Pancreas (tissue), 10 donors: ENCODE data around the gene ZNF521. TPM values are rescaled to one million over a fixed set of nuclear protein-coding genes. Genes with fewer than 3 reads are reported as not detected.

Experiments
- ATAC-seq, 4 donors: fragments of 200-7000 bp; cut with Tn5 transposase; one replicate each; pipeline versions ENCODE4 v1.8.0 to v1.9.1; 2020; ENCODE audit warnings: mild to moderate bottlenecking in 4 of 4, moderate library complexity in 4 of 4
- DNase-seq, 6 donors: peaks; one replicate each; pipeline ENCODE4 v3.0.0-alpha.2; 2020
- FAIRE-seq: peaks from 2 replicates; lab custom pipeline; 2012; peaks lifted over from hg19 to GRCh38; lab: Jason Lieb, UNC
- H3K27ac ChIP-seq, 4 donors: fragments of 200-600 bp; sonication (generic); 1 replicate in 3 of 4; 2 replicates in 1 of 4; pipeline versions ENCODE4 v1.5.0 to v1.8.0; 2020
- H3K27me3 ChIP-seq, 4 donors: fragments of 200-600 bp; one replicate each; pipeline ENCODE4 v1.8.0; 2021
- H3K36me3 ChIP-seq, 3 donors: fragments of 200-600 bp; sonication (generic) in 1 of 3; one replicate each; pipeline versions ENCODE4 v1.5.0 to v1.8.0; 2020 to 2021
- H3K4me1 ChIP-seq, 3 donors: fragments of 200-600 bp; one replicate each; pipeline ENCODE4 v1.8.0; 2021
- H3K4me3 ChIP-seq, 4 donors: fragments of 200-600 bp; sonication (generic) in 2 of 4; one replicate each; pipeline versions ENCODE4 v1.5.0 to v1.8.0; 2020 to 2021
- H3K9me3 ChIP-seq, 4 donors: fragments of 200-600 bp; one replicate each; pipeline ENCODE4 v1.8.0; 2021
- WGBS, 2 donors: extraction: QIAGEN DNeasy Blood & Tissue Kit; methylation state at CpG; one replicate each; pipeline ENCODE4 v1.1.7; 2013; 5-methylcytosine and 5-hydroxymethylcytosine counted together
- intact Hi-C, 3 donors: fragments of 100-400 bp; cut with DNase I; formaldehyde crosslinking; loops; one replicate each; pipeline versions ENCODE4 v1.11.1 to v1.14.2; 2022
- polyA plus RNA-seq, 2 donors: library from polyadenylated mRNA; stranded (reverse); fragments of 200-250 nt; gene quantifications; one replicate each; pipeline ENCODE4 v1.2.3, GENCODE V29; 2013
- total RNA-seq, 6 donors: library from RNA; stranded (reverse); fragmentation: NEBNext Ultra II Directional in 4 of 6; extraction: Animal tissue kit (Norgen Biotek cat#: 25700) in 4 of 6; gene quantifications; one replicate each; pipeline versions ENCODE4 v1.2.1 to v1.2.4, GENCODE V29; 2021 to 2023
- TF ChIP-seq, protein P1 (sequence below), 4 donors: fragments of 200-600 bp; sonication (generic) in 3 of 4; IDR thresholded peaks; one replicate each; pipeline versions ENCODE4 v1.5.0 to v1.8.0; 2021; ENCODE audit warnings: antibody characterized with exemption in 4 of 4
- donor health status: healthy with polysubstance abuse.
- donor health status: DM: no; HTN: no; CAD: no; lungs with moderate emphysema.
- donor health status: DM: no; HTN: no; CAD: no.
- donor health status: control.
- donor health status: control.
- donor health status: Bipolar disorder and iron deficiency.
- donor health status: DM: yes; HTN: yes; CAD: no.
- donor health status: DM: no; HTN: no; CAD: no.
- donor health status: DM: no; HTN: no; CAD: no.
- donor health status: DM: yes; HTN: yes; CAD: no.

The ZNF521 gene
- total and polyA plus RNA-seq, 8 donors = 0.42 to 6.0 (median 1.5) TPM

GRCh38 chr18:25133879-25134278 lies 218.1 kb downstream of the ZNF521 start:
- Histone ChIP-seq H3K36me3 (no peaks in the 10 kb centered on the region), H3K4me1 (no peaks in the 10 kb centered on the region), H3K27me3 (no peaks in the 10 kb centered on the region), H3K27ac (no peak overlapping the region), H3K4me3 (no peak overlapping the region), H3K9me3 (no peaks in the 10 kb centered on the region)
- no peak for DNase-seq
- 44 to 62% methylated on average over 2 of the region's 2 CpGs for WGBS, 2 donors
- no peak for FAIRE-seq
- no peak for ATAC-seq
- TF ChIP-seq, protein P1, sequence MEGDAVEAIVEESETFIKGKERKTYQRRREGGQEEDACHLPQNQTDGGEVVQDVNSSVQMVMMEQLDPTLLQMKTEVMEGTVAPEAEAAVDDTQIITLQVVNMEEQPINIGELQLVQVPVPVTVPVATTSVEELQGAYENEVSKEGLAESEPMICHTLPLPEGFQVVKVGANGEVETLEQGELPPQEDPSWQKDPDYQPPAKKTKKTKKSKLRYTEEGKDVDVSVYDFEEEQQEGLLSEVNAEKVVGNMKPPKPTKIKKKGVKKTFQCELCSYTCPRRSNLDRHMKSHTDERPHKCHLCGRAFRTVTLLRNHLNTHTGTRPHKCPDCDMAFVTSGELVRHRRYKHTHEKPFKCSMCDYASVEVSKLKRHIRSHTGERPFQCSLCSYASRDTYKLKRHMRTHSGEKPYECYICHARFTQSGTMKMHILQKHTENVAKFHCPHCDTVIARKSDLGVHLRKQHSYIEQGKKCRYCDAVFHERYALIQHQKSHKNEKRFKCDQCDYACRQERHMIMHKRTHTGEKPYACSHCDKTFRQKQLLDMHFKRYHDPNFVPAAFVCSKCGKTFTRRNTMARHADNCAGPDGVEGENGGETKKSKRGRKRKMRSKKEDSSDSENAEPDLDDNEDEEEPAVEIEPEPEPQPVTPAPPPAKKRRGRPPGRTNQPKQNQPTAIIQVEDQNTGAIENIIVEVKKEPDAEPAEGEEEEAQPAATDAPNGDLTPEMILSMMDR (IDR thresholded peaks at IDR 0.05) = no peak
- intact Hi-C loops = no loop called here

- no peak for ATAC-seq
- no peak overlapping the region for H3K27ac ChIP-seq
- intact Hi-C loops = no loop called here
- H3K4me1 ChIP-seq = no peaks in the 10 kb centered on the region
- H3K27me3 ChIP-seq = peaks cover 0 to 3% (median 0%) of the 10 kb centered on the region in 4 donors
- DNase-seq = no peak
- H3K4me3 ChIP-seq = no peak overlapping the region
- no peaks in the 10 kb centered on the region for H3K9me3 ChIP-seq
- no peaks in the 10 kb centered on the region for H3K36me3 ChIP-seq
- TF ChIP-seq, protein P1 (IDR thresholded peaks at IDR 0.05) = no peak
- WGBS, 2 donors = 71 to 82% methylated on average over 10 of the region's 10 CpGs
- FAIRE-seq = no peak
Observed at GRCh38 chr18:25132786-25133496, 219.0 kb downstream of the ZNF521 start.

- Histone ChIP-seq H3K36me3 (no peaks in the 10 kb centered on the region), H3K4me3 (no peak overlapping the region), H3K9me3 (no peaks in the 10 kb centered on the region), H3K4me1 (no peaks in the 10 kb centered on the region), H3K27me3 (peaks cover 0 to 3% (median 0%) of the 10 kb centered on the region in 4 donors), H3K27ac (no peak overlapping the region)
- DNase-seq = no peak
- no peak for FAIRE-seq
- ATAC-seq = no peak
- TF ChIP-seq, protein P1 (IDR thresholded peaks at IDR 0.05) = no peak
- WGBS, 2 donors = 83 to 91% methylated on average over 1 of the region's 1 CpG
- intact Hi-C loops = no loop called here
Observed at GRCh38 chr18:25126751-25127150, 225.2 kb downstream of the ZNF521 start.

GRCh38 chr18:25125680-25126079 lies 226.3 kb downstream of the ZNF521 start:
- H3K4me3 ChIP-seq = no peak overlapping the region
- H3K9me3 ChIP-seq = no peaks in the 10 kb centered on the region
- intact Hi-C loops = no loop called here
- no peak for ATAC-seq
- TF ChIP-seq, protein P1 (IDR thresholded peaks at IDR 0.05) = no peak
- WGBS, 2 donors = 74 to 80% methylated on average over 1 of the region's 1 CpG
- FAIRE-seq = no peak
- H3K4me1 ChIP-seq = no peaks in the 10 kb centered on the region
- H3K36me3 ChIP-seq = no peaks in the 10 kb centered on the region
- DNase-seq = no peak
- H3K27ac ChIP-seq = no peak overlapping the region
- H3K27me3 ChIP-seq = peaks cover 0 to 3% (median 0%) of the 10 kb centered on the region in 4 donors
